Peyer's patch (tissue), 4 donors: Measurements from ENCODE around the gene CUL3.

Experiments
- CTCF ChIP-seq, 6 experiments: fragments of 450-650 bp in 4 of 6; fragments of 200-600 bp in 2 of 6; sonication (generic) in 1 of 6; IDR thresholded peaks; one replicate each; pipeline ENCODE4 v1.5.1; 2017 to 2019; ENCODE audit warnings: antibody characterized with exemption in 6 of 6, mild to moderate bottlenecking in 3 of 6, moderate library complexity in 1 of 6
- POLR2A ChIP-seq, 2 donors: fragments of 450-650 bp; IDR thresholded peaks; one replicate each; pipeline ENCODE4 v1.5.1; 2017; ENCODE audit warnings: antibody characterized with exemption in 2 of 2, mild to moderate bottlenecking in 2 of 2, moderate library complexity in 2 of 2

GRCh38 chr2:224594840-224595239 is 9.7 kb upstream of the CUL3 start:
- TF ChIP-seq CTCF (IDR thresholded peaks at IDR 0.05) (no peak), POLR2A (IDR thresholded peaks at IDR 0.05) (no peak)
